Adipose tissue (tissue), 3 donors: Measurements from ENCODE around the gene SRSF3. TPM values are rescaled to one million over a fixed set of nuclear protein-coding genes. Genes with fewer than 3 reads are reported as not detected.

ENCODE experiments used
- H3K27ac ChIP-seq: one replicate; pipeline ENCODE4 v1.5.1; 2013; ENCODE audit warnings: low read depth, low read length
- WGBS, 3 donors: extraction: QIAGEN DNeasy Blood & Tissue Kit; methylation state at CpG; one replicate each; pipeline ENCODE4 v1.1.7; 2013; 5-methylcytosine and 5-hydroxymethylcytosine counted together
- polyA plus RNA-seq, 3 donors: library from polyadenylated mRNA; stranded (reverse); fragments of 200-250 nt; gene quantifications; one replicate each; pipeline ENCODE4 v1.2.3, GENCODE V29; 2013
- donor health status: healthy with polysubstance abuse.
- donor health status: Bipolar disorder and iron deficiency.
- donor health status: healthy.

Gene SRSF3
- polyA plus RNA-seq, 3 donors, result 133 to 227 (median 211) TPM

DNA sequence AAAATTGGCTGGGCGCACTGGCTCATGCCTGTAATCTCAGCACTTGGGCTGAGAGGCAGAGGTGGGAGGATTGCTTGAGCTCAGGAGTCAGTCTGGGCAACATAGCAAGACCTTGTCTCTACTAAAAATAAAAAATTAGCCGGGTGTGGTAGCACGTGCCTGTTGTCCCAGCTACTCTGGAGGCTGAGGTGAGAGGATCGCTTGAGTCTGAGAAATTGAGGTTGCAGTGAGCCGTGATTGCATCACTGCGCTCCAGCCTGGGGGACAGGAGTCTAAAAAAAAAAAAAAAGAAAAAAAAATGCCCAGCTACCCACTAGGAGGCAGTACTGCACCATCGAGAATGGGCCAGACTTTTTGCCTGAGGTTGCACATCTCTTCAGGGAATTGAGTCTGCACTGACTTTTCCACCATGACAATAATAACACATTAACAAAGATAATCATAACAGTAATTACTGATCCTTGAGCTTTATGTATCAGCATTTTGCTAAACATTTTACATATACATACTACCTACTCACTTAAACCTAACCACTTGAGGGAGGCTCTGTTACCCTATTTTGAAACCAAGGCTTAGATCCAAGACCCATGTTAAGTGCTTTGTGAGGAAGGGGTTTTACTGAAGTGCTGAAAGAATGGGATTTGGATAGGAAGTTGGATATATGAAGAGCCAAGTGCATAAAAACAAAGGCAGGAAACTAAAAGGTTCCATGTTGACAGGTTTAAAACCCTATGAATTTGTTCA lies 21.0 kb downstream of the SRSF3 start:
- WGBS, 3 donors, result 34 to 39% (median 39%) methylated on average over 7 of the region's 7 CpGs
- no peak overlapping the region for H3K27ac ChIP-seq

DNA sequence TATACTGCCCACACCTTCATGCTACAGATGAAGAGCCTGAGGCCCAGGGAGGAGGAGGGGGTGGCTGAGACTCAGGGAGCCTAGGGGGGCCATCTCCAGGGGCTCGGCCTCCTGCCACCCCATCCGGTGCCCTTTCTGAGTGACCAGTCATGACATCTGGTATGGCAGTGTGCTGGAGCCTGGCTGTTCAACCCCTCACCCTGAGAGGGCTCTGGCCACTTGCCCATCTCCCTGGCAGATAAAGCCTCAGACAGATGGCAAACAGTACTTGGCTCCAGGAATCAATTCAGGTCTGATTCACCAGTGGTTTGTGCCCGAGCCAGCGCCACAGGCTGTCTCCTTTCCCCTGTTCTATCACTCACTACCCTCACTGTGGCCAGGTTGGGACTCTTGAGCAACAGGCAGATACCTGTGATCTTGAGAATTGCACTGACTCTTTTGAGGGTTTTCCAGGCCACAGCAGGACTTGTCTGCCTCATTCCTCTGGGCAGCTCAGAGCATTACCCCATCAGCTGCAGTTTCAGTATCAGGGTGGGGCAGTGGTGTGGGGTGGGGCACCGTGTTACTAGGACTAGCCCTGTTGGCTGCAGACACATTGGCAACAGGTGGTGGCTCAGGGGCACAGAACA lies 22.8 kb downstream of the SRSF3 start:
- WGBS, 3 donors, result 21 to 65% (median 62%) methylated on average over 5 of the region's 5 CpGs
- H3K27ac ChIP-seq, result no peak overlapping the region

- WGBS, 3 donors, result 82 to 85% (median 84%) methylated on average over 10 of the region's 10 CpGs
Observed at GRCh38 chr6:36618366-36619355, 24.5 kb downstream of the SRSF3 start.

GRCh38 chr6:36621371-36621855 lies 27.3 kb downstream of the SRSF3 start:
- 93 to 94% (median 93%) methylated on average over 7 of the region's 7 CpGs for WGBS, 3 donors

More at GRCh38 chr6:36618366-36619355, 24.5 kb downstream of the SRSF3 start:
- no peak overlapping the region for H3K27ac ChIP-seq

DNA sequence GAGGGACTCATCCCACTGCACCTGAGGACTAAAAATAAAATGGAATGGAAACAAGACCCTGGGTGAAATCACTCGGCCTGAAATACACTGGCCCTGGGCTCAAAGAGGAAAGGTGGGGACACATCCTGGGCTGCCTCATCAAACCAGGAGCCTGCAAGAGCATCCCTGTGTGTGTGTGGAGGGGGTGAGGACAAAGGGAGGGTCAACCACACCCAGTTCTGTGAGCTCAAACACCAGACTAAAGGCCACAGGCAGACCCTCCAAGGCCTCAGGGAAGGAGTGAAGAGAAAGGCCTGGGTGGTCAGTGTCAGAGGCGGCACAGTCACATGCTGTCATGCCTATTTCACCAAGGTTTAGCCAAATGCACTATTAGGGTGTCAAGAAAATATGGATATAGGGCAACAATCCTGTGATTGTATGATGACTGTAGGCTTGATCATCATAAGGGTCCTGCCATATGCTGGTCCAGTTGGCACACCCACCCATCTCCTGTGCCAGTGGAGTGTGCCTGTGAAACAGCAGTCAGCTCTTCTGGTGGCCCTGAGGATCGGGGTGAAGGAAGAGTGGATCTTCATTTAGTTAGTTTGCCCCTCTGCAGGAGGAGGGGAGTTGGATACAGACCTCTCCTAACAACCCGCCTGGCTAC lies 28.9 kb downstream of the SRSF3 start:
- 37 to 42% (median 42%) methylated on average over 4 of the region's 4 CpGs for WGBS, 3 donors
- H3K27ac ChIP-seq, result no peak overlapping the region

More at GRCh38 chr6:36621371-36621855, 27.3 kb downstream of the SRSF3 start:
- H3K27ac ChIP-seq, result no peak overlapping the region

- no peak overlapping the region for H3K27ac ChIP-seq
- WGBS, 3 donors, result 41 to 44% (median 43%) methylated on average over 17 to 18 of the region's 18 CpGs
Observed at GRCh38 chr6:36623547-36624459, 29.6 kb downstream of the SRSF3 start.

DNA sequence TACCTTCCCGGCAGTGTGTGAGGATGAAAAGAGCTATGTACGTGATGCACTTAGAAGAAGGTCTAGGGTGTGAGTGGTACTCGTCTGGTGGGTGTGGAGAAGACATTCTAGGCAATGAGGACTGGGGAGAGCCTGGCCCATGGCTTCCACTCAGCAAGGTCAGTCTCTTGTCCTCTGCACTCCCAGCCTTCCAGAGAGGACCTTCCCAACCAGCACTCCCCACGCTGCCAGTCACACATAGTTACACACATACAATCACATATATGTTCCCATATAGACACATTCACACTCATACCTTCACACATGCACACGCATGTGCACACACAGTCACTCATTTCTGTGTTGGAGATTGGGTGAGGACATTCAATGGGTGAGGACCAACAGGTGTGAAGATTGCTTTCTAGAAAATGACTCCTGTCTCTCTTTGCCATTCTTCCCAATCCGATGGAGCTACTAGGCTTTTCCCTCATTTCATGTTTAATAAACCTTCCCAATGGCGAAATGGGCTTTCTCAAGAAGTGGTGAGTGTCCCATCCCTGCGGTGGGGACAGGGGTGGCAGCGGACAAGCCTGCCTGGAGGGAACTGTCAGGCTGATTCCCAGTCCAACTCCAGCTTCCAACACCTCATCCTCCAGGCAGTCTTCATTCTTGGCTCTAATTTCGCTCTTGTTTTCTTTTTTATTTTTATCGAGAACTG lies 30.4 kb downstream of the SRSF3 start:
- WGBS, 3 donors, result 77 to 89% (median 78%) methylated on average over 11 of the region's 11 CpGs

DNA sequence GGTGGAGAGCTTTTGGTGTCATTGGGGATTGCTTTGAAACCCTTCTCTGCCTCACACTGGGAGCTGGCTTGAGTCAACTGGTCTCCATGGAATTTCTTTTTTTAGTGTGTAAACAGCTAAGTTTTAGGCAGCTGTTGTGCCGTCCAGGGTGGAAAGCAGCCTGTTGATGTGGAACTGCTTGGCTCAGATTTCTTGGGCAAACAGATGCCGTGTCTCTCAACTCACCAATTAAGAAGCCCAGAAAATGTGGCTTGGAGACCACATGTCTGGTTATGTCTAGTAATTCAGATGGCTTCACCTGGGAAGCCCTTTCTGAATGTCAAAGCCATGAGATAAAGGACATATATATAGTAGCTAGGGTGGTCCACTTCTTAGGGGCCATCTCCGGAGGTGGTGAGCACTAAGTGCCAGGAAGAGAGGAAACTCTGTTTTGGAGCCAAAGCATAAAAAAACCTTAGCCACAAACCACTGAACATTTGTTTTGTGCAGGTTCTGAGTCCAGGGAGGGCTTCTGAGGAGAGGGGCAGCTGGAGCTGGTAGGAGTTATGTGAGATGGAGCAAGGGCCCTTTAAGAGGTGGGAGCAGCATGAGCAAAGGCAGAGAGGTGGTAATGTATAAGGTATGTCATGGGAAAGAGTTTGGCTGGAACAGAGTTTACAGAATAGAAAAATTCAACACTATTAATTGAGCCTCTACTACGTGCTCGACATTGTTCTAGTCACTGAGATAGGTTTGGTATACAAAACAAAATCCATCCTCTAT lies 31.2 kb downstream of the SRSF3 start:
- WGBS, 3 donors, result 58 to 61% (median 61%) methylated on average over 5 of the region's 5 CpGs
- no peak overlapping the region for H3K27ac ChIP-seq

More for the DNA sequence above, 30.4 kb downstream of the SRSF3 start:
- H3K27ac ChIP-seq, result no peak overlapping the region

GRCh38 chr6:36626636-36627035 lies 32.5 kb downstream of the SRSF3 start:
- WGBS, 3 donors, result 84 to 96% (median 89%) methylated on average over 3 of the region's 3 CpGs

DNA sequence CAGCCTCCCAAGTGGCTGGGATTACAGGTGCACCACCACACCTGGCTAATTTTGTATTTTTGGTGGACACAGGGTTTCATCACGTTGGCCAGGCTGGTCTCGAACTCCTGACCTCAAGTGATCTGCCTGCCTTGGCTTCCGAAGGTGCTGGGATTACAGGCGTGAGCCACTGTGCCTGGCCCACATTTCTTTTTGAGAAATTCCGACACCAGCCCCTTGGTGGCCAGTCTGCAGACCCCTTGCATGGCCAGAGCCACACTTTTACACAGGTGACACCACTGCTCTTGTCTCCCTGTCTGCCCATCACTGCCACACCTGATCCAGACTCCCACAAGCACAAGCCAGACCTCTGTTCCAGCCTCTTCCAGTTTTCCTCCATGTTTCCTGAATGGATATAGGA lies 33.0 kb downstream of the SRSF3 start:
- WGBS, 3 donors, result 94 to 97% (median 96%) methylated on average over 5 of the region's 5 CpGs
- no peak overlapping the region for H3K27ac ChIP-seq

More at GRCh38 chr6:36626636-36627035, 32.5 kb downstream of the SRSF3 start:
- no peak overlapping the region for H3K27ac ChIP-seq

- 15 to 27% (median 21%) methylated on average over 4 of the region's 4 CpGs for WGBS, 3 donors
- H3K27ac ChIP-seq, result no peak overlapping the region
Observed at GRCh38 chr6:36627801-36628246, 33.7 kb downstream of the SRSF3 start.

DNA sequence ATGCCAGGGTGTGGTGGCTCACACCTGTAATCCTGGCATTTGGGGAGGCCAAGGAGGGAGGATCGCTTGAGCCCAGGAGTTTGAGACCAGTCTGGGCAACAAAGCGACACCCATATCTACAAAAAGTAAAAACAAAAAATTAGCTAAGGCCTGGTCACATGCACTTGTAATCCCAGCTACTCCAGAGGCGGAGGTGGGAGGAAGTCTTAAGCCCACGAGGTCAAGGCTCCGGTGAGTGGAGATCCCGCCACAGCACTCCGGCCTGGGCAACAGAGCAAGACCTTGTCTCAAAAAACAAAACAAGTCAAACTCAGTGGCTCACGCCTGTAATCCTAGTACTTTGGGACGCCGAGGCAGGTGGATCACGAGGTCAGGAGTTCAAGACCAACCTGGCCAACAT lies 35.6 kb downstream of the SRSF3 start:
- H3K27ac ChIP-seq, result no peak overlapping the region

DNA sequence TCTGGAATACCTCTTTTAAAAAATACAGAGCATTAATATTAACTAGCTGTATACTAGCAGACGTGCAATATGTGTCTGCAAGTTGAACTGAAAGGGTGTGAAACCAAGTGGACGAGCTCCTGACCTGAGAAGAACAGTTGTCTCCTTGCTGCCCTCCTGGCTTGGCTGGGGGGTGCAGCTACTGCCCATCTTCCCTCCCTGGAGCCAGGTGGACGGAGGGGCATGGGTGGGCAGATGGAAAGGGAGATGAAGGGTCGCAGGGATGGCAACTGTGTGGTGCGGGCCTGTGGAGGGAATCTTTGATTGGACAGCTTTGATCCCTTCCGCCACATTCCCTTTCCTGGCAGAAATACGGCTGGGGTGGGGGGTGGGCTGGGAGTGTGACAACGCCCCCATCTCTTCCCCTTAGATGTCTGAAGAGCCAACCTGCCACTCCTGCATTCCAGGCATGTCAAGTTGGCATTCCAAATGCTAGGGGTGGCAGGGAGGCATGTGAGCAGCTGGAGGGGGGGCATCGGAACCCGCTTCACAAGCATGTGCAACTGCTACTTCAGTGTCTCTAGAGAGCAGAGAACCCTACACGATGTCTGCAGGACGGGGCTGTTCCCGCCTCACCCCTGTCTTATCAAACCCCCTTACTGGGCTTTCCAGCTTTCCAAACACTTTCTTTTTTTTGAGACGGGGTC lies 37.3 kb downstream of the SRSF3 start:
- H3K27ac ChIP-seq, result no peak overlapping the region
- whole genome bisulfite sequencing, 3 donors, result 83 to 88% (median 84%) methylated on average over 14 of the region's 14 CpGs

More for the DNA sequence above, 35.6 kb downstream of the SRSF3 start:
- 92 to 94% (median 92%) methylated on average over 11 of the region's 11 CpGs for WGBS, 3 donors

GRCh38 chr6:36633370-36633769 lies 39.2 kb downstream of the SRSF3 start:
- no peak overlapping the region for H3K27ac ChIP-seq
- 92 to 96% (median 94%) methylated on average over 6 of the region's 6 CpGs for WGBS, 3 donors

- H3K27ac ChIP-seq, result no peak overlapping the region
- 26 to 46% (median 36%) methylated on average over 9 of the region's 9 CpGs for WGBS, 3 donors
Observed at GRCh38 chr6:36633915-36634314, 39.8 kb downstream of the SRSF3 start.
